ENCODE data around the gene JPH3.

Gene JPH3

DNA sequence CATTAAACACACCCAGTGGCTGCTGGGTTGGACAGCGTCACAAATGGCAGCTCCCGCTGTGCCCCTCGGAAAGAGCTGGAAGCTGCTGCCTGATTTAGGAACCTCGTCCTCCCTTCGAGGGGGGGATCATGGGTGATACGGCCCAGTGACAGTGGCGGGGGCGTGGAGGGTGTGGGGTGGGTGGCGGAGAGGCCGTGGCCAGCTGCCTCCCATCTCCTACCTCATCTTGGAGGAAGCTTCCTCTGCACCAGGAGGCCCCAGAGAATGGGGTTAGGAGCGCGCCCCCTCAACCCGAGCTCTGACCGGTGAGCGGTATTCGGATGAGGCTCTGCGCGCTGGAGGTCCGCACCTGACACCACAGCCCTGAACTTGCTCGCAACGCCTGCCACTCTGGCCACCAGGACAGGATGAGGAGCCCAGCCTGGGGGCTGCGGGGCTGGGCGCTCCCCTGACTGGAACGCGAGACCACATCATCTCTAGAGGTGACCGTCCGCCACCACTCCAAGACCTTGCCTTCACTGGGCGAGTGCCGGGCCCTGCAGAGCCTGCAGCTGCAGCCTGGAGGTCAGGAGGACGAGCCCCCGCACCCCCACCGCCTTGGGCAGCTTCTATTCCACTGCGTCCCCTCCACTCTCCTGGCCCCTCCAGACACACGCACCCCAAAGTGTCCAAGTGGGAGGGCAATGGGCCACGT is 82.5 kb downstream of the JPH3 start:
- no peak for DNase-seq

DNA sequence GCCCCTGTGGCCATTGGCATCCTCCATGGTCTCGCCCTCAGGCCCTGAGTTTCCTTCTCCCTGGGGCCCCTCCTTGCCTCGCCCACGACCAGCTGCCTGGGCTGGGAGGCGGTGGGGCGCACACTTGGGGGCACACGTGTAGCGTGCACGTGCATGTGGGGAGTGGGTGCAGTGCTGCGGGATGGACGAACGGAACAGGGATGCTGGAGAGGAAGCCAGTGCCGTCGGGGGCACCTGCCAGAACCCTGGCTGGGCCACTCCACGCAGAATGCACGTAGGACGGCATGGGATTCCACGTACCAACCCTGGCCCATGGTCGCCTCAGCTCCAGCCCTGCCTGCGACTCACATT is 83.1 kb downstream of the JPH3 start:
- DNase-seq: no peak

DNA sequence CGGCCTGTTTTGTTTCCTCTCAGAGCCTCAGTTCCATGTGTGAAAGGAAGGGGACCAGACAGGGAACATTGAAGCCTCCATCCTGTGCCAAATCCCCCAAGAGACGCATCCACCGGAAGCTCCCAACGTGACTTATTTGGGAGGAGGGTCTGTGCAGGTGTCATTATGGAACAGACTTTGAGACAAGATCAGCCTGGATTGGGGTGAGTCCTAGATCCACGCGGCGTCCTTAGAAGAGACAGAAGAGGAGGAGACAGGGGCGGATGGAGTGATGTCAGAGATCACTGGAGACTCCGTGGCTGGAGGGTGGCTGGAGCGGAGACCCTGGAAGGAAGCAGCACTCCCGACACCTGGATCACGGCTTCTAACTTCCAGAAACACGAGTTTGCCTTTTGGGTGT is 83.5 kb downstream of the JPH3 start:
- no peak for DNase-seq

DNA sequence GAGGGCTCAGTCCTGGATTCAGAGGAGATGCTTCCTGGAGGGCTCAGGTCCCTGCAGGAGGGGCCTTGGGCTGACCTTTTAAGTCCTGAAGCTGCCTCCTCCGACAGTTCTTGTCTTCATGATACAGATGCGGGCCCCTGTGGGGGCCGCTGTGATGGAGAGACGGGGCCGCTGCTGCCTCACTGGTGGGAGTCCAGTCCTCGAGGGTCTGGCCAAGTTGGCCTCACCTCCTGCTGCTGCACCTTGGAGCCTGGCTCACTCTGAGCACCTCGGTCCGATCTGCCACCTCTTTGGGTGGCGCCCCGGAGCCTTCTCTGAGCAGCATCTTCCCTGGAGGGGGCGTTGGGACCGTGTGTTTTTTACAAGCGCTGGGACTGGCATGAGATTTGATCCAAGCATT is 84.4 kb downstream of the JPH3 start:
- no peak for DNase-seq

DNA sequence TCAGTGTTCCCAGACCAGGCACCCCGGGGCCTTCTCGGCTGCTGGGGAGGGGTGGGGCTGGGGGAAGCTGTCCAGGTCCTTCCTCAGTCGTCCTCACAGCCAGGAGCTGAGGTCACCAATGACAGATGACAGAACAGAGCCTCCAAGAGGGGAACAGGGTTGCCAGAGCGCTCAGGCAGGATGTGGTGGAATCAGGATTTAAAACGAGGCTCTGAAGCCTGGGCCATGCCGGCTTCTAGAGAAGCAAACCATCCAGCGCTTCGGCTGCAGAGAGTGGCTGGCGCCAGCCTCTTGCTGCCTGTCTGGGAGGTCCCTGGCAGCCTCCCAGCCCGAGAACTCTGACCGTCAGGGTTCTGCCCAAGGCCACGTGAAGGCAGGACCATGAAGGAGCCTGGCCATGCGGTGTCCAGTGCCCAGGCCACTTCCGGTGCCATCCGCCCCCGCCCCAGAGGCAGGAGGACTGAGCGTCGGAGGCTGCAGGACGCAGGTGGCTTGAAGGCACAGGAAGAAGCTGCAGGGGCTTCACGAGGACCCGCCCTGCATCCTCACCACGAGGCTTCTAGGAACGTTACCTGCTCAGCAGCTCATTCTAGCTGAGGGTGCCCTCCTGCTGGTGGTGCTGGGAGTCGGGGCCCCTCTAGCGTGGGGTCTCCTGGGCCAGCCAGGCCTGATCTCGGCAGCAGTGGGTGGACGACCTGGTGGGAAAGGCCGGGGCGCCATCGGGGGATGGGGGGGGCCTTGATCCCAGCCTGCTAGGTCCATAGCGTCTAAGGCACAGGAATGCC is 85.0 kb downstream of the JPH3 start:
- no peak for DNase-seq

DNA sequence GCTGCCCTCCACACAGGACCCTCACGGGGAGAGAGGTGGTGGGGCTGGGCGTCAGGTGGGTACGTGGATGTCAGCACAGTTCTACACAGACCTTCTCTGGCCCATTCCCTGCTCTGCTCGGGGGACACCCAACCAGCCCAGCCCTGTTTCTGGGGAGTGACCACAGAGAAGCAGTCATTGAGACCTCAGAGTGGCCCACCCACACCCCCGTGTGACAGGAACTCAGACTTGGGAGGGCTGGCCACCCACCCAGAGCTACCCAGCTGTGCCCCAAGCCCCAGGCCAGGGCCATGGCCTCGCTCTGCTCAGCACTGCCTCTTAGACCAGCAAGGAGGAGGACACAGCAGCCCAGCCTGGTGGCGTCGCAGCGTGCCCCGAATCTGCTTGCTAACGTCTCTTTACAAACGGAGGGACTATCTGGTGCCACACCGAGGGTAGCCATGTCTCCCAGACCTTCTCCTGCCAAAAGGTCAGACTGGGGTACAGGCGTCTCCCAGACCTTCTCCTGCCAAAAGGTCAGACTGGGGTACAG is 85.8 kb downstream of the JPH3 start:
- DNase-seq: no peak

DNA sequence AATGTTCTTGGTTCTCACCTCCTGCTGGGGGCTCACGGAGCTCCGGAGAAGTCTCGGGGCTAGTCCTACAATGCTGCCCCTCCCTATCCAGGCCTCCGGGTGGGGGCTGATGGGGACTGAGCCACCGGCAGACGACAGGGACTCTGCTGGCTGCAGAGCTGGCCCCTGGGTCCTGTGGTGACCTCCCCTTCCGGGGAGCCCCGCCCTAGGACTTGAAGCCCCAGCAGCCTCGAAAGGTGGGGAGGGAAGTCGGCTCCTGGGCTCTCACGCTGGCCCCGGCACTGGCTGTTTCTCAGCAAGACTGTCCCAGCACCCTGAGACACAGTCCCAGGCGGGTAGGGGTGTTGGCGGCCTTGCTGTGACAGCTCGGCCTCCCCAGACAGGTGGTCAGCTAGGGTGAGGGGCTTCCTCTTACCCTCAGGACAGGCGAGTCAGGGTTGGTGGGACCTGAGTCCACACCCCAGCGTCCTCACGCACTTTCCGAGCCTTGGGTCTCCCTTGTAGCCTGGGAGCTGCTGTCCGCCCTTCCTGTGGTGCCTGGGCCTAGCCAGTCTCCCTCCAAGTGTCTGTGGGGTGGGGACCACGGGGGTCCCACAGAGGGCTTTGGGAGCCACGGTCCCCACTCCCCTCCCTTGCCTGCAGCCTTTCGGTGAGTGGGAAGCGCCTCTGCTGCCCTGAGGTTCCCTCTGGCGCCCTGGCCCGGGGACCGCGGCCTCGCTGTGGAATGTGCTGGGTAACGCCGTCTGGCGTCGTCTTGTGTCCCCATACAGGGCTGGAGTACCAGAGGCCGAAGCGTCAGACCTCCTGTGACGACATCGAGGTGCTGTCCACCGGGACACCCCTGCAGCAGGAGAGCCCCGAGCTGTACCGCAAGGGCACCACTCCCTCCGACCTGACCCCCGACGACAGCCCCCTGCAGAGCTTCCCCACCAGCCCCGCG is 86.8 kb downstream of the JPH3 start:
- DNase-seq: no peak

DNA sequence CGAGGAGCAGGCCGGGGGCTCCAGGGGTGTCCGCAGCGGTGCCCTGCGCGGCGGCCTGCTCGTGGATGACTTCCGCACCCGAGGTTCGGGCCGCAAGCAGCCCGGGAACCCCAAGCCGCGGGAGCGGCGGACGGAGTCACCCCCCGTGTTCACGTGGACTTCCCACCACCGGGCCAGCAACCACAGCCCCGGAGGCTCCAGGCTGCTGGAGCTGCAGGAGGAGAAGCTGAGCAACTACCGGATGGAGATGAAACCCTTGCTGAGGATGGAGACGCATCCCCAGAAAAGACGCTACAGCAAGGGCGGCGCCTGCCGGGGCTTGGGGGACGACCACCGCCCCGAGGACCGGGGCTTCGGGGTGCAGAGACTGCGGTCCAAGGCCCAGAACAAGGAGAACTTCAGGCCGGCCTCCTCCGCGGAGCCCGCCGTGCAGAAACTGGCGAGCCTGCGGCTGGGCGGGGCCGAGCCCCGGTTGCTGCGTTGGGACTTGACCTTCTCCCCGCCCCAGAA is 87.7 kb downstream of the JPH3 start:
- DNase-seq: no peak

DNA sequence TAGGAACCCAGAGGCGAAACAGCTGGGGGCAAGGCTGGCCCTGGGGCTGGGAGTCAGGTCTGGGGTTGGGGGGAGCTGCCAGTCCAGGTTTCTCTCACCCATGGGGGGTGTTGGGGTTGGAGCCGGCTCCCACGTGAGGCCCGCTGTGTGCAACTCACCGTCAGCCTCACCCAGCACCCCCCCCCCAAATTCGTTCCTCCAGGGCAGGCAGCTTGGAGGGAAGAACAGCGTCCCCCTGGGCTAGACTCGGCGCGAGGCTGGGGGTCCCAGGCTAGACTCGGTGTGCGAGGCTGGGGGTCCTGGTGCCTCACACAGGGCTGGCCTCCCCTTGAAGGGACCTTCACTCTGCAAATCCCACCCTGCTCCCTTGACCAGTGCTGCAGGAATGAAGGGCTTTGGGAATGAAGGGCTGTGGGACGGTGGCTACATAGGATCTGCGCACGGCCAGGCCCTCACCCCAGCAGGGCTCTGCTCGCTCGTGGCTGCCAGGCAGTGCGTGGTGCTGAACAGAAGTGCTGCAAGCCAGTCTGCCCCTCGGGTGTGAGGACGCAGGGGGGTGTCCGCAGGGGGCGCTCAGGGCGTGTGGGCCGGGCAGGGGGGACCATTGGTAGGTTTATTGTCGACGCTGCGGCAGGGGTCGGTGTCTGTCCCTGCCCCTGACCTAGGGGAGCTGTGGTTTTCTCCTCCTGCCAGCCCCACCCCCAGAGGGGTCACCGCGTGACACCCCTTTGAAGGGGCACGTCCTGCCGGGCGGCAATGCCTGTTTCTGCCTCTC is 88.8 kb downstream of the JPH3 start:
- DNase-seq: no peak

DNA sequence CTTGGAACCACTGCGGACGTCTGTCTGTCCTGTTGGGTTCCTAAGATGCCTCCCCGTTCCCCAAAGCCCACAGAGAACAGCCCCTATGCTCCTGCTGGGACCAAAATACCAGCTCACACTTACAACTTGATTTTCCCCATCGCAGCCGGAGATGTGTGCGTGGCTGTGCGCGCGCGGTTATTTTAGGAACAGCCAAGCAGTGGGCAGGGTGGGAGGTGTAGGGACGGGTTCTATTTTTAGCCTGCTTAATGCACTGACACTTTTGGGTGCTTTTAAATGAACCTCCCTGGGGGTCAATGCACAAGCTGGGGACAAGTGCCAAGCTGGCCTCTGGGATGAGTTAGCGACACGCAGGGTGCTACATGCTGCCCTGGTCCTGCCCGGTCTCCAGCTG is 89.4 kb downstream of the JPH3 start:
- no peak for DNase-seq

DNA sequence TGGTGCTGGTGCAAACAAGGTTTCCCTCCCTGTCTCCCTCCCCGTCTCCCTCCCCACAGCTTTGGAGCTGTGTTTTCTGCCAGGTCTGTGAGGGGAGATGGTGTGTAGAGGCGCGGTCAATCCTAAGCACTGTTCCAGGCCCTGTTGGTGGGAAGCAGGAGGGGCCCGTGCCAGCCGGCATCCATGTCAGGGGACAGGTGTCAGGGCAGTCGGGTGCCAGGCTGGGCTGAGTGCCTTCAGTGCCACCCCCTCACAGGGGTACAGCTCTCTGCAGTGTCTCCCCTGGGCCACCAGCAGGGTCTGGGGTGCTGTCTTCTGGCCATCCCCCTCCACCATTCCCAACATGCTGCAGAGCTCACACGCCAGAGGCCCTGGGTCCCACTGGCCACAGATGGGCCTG is 89.9 kb downstream of the JPH3 start:
- no peak for DNase-seq

DNA sequence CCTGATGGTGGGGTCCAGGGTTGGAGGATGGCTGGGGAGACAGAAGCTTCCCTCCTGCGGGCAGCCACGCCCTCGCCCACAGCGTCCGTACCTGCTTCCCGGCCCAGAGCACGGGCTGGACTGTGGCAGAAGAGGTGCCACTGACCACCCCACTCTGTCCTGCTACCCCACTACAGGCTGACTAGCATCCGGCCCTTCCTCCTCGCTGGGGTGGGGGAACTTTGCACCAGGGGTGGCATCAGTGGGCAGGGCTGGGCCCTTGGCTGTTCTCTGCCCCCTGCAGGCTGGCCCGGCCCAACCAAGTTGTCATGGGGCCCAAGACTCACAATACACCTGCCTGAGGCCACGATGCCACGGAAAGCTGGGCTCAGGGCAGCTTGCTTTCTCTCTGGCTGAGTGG is 90.4 kb downstream of the JPH3 start:
- no peak for DNase-seq

DNA sequence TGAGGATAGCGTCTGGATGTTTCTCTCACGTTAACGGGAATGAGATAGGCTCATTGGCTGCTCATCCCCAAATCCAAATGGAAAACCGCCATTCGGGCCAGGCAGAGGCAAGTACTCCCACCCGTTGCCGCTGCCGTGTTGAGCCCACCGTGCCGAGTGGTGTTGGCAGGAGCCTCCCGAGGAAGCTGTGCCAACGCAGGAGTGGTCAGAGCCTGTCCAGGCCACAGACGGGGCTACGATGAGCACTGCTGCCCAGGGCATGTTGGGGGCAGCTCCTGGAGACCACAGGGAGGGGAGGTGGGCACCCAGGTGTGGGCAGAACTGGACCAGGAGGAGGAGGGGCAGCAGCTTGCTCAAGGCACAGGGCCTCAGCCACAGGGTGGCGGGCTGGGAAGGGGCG is 91.5 kb downstream of the JPH3 start:
- no peak for DNase-seq

DNA sequence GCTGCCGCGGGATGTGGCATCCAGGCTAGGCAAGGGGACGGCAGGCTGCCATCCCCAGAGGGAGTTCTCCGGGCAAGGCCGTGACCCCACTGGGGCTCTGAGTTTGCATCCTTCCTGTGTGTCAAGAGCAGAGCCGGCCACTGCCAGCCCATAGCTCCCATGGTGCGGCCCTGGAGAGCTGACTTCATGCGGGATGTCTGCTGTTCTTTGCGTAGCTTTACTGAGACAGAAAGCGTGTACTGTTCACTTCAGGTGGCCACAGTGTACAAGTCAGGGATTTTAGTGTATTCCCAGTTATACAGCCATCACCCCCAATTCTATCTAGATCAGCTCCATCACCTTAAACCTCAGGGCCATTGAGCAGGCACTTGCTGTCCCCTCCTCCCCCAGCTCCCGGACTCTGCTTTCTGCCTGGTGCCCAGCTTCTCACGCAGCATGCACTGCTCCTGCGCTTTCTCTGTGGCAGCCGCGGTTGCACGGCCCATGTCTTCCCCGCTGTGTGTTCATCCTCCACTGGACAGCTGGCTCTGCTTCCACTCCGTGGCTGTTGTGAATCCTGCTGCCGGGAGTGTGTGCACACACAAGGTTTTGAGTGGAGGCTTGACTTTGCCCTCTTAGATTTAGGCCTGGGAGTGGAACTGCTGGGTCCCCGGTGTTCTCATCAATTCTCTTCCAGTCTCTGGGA is 92.3 kb downstream of the JPH3 start:
- no peak for DNase-seq

DNA sequence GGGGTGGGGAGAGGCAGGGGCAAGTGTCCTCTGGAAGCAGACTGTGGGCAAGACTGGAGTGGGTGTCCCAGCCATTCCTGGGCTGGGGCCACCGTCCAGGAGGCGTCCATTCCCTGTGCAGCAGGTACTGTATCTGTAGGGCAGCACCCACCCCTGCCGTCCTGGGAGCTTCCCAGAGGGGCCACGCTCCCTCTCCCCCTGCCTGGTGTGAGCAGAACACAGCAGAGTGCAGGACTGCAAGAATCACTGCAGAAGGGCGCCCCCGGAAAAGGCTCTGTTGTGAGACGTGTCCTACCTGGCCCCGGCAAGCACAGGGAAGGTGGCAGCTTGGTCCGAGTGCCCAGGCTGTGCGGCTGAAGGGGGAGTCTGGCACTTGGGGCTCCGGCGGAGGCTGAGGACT is 93.2 kb downstream of the JPH3 start:
- DNase-seq: no peak

DNA sequence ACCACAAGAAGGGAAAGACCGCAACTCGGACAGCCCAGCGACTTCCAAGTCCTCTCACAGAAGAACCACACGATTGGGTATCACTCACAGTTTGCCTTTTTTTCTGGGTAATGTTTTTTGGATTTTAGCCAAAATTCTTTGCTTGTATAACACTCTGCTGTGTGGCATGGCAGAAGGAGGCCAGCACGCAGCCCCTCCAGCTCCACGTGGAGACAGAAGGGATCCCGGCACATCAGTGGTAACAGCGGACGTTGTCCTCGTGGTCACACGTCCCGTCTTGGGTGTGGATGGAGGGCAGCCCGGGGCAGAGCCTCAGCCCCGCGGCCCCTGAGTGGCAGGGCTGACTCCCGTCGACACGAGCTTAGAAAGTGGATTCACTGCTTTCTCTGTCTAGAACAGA is 94.4 kb downstream of the JPH3 start:
- DNase-seq: no peak

DNA sequence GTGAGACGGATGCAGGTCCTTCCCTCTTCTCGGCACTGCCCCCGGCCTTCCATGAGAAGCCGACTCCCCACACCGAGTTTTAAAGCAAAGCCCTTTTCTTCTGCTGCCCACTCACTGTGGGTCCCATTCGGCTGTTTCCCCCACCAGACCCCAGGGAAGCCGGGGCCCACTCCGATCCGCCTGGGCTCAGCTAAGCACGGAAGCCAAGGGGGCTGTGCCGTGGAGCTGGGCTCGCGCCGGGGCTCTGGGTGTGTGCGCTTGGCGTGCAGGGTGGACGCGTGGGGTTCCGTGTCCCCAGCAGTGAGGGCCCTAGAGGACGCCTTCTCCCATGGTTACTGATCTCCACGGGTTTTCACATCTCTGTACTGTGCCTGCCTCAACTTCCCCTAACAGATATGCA is 94.9 kb downstream of the JPH3 start:
- no peak for DNase-seq

DNA sequence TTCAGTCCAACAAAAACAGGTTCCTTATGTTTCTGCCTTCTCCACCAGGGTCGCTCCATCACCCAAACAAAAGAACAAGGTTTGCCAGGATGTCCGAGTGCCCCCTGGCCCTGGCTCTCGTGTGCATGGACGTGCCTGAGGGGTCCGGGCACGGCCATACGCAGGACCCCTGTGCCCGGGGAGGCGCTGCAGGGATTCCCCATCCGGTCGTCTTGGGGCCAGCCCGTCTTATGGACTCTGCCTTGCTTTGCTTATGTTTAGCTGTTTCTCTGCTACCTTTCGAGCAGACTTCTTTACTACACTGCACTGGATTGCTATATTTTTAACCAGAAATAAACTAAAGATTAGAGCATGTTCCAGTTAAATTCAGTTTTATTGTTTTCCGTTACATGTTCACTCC is 95.5 kb downstream of the JPH3 start:
- DNase-seq: no peak

DNA sequence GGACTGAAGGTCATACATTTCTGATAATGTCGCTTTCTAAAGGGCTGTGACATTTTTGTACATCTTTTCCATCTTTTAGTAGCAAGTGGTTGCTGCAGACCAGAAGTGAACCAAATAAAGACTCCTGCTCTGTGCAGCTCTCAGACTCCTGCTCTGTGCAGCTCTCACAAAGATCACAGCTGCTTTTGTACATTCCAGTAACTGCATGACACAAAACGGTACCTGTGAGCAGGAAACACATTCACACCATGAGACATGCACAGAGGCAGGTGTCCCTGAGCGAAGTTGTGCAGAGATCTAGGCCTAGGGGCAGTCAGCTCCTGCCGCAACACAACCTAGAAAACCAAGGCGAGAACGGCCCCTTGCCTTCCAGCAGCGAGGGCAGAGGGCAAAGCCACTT is 95.9 kb downstream of the JPH3 start:
- DNase-seq: no peak

DNA sequence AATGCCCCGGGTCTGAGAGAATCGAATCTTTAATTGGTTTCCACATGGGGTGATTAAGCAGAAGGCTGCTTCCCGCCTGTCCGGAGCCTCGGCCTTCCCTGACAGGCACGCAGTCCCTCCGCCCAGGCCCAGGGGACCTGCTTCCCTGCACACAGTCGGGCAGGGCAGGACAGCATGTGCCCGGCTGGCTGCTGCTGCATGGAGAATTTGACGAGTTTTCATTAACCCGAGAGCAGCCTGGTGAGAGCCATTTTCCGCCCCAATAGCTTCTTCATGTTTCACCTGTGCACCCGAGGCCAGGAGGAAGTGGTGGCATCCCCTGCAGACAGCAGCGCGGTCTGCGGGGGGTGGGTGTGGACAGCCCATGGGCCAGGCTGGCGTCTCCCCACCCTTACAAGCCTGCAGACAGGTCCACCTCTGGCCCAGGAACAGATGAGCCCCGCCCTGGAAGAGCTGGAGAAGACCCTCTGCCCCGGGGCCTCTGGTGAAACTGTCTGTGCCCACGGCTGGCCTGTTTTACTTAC is 96.4 kb downstream of the JPH3 start:
- DNase-seq: peak; percentile 6

DNA sequence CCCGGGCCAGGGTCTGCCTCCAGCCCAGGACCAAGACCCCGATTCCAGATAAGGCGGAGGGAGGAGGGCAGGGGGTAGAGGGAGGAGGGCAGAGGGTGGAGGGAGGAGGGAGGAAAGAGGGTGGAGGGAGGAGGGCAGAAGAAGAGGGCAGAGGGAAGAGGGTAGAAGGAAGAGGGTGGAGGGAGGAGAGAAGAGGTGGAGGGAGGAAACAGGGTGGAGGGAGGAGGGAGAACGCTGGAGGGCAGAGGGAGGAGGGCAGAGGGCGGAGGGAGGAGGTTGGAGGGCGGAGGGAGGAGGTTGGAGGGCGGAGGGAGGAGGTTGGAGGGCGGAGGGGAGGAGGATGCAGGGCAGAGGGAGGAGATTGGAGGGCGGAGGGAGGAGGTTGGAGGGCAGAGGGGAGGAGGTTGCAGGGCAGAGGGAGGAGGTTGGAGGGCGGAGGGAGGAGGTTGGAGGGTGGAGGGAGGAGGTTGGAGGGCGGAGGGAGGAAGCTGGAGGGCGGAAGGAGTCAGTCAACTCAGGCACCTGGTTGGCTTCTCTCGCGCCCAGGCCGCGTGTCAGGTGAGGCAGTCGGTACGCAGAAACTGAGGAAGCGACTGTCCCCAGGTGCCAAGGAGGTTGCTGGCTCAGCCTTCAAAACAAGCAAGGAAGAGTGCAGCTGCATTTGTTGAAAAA is 98.2 kb downstream of the JPH3 start:
- DNase-seq: no peak
